Activated naive CD4-positive, alpha-beta T cell treated with anti-CD3 and anti-CD28 coated beads, Interleukin-2, amount 10 ng/mL, durations not matched to agents 7 days and 5 days (primary cell): ENCODE measurements around the gene GRM5.

Source experiments
- CTCF ChIA-PET: fragments of 350-600 bp; sonication (Branson Sonifier 250); formaldehyde crosslinking; loops from one replicate; lab custom pipeline; 2021; ENCODE audit warnings: antibody characterized with exemption; lab: Charles Lee
- DNase-seq: peaks from one replicate; pipeline ENCODE4 v3.0.0-alpha.2; 2020
- H3K27ac Mint-ChIP-seq: one replicate; pipeline ENCODE4 v1.8.0; 2021; ENCODE audit warnings: mild to moderate bottlenecking, moderate library complexity, mixed read lengths
- H3K27me3 Mint-ChIP-seq: one replicate; pipeline ENCODE4 v1.8.0; 2021; ENCODE audit warnings: mild to moderate bottlenecking, mixed read lengths
- H3K36me3 Mint-ChIP-seq: one replicate; pipeline ENCODE4 v1.8.0; 2021; ENCODE audit warnings: mixed read lengths
- H3K4me1 Mint-ChIP-seq: one replicate; pipeline ENCODE4 v1.8.0; 2021; ENCODE audit warnings: mixed read lengths
- H3K4me3 Mint-ChIP-seq: one replicate; pipeline ENCODE4 v1.8.0; 2021; ENCODE audit warnings: mild to moderate bottlenecking, moderate library complexity, mixed read lengths
- H3K9me3 Mint-ChIP-seq: one replicate; pipeline ENCODE4 v1.8.0; 2021; ENCODE audit warnings: mixed read lengths

Gene GRM5

GRCh38 chr11:88683024-88683423, 382.8 kb downstream of the GRM5 start:
- CTCF ChIA-PET, result no interaction called here
- H3K4me3 Mint-ChIP-seq, result no peak overlapping the region
- H3K27ac Mint-ChIP-seq, result no peak overlapping the region
- H3K9me3 Mint-ChIP-seq, result peaks cover 7% of the 10 kb centered on the region
- no peak for DNase-seq
- no peaks in the 10 kb centered on the region for H3K27me3 Mint-ChIP-seq
- H3K36me3 Mint-ChIP-seq, result no peaks in the 10 kb centered on the region
- peaks cover 3% of the 10 kb centered on the region for H3K4me1 Mint-ChIP-seq

DNA sequence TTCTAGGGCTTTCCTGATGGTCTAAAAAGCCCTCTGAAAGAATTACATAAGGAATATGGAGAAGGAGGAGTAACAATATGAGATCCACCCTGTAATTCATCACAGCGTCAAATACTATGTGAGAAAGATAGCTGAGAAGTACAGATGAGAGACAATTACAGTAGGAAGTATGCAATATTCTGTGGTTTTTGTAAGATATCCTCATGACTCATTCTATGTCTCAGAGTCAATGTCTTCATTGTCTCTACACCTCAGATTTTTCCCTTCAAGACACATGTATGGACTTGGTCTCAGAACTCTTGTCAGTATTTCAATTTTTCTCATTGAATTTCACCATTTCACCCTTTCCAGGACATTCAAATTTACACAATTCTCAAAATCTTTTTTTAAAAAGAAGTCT, 385.0 kb downstream of the GRM5 start:
- no peak overlapping the region for H3K27ac Mint-ChIP-seq
- CTCF ChIA-PET, result no interaction called here
- DNase-seq, result no peak
- no peaks in the 10 kb centered on the region for H3K36me3 Mint-ChIP-seq
- no peak overlapping the region for H3K4me3 Mint-ChIP-seq
- no peaks in the 10 kb centered on the region for H3K27me3 Mint-ChIP-seq
- H3K9me3 Mint-ChIP-seq, result peaks cover 4% of the 10 kb centered on the region
- peaks cover 3% of the 10 kb centered on the region for H3K4me1 Mint-ChIP-seq

- Mint-ChIP-seq H3K36me3 (no peaks in the 10 kb centered on the region), H3K4me3 (no peak overlapping the region), H3K4me1 (no peaks in the 10 kb centered on the region), H3K27me3 (no peaks in the 10 kb centered on the region), H3K9me3 (no peaks in the 10 kb centered on the region), H3K27ac (no peak overlapping the region)
- CTCF ChIA-PET, result no interaction called here
- no peak for DNase-seq
Measured at GRCh38 chr11:88666364-88666763, 399.4 kb downstream of the GRM5 start.

- Mint-ChIP-seq H3K36me3 (no peaks in the 10 kb centered on the region), H3K4me1 (peaks cover 10% of the 10 kb centered on the region), H3K9me3 (no peaks in the 10 kb centered on the region), H3K27me3 (no peaks in the 10 kb centered on the region), H3K27ac (no peak overlapping the region), H3K4me3 (no peak overlapping the region)
- no peak for DNase-seq
- CTCF ChIA-PET, result no interaction called here
Measured at GRCh38 chr11:88657076-88657738, 408.6 kb downstream of the GRM5 start.

DNA sequence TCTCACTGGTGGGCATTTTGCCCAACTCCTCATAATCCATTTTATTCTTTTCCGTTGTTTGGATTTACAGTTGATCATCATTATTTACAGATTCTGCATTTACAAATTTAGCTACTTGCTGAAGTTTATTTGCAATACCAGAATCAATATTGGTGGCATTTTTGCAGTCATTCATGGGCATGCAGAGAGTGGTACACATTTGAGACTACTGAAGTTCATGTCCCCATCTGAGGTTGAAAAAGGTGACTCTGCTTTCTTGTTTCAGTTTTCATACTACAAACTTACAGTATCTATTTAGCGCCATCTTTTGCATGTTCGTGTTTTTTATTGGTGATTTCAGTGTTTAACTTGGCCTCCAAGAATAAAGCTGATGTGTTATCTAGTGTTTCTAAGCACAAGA, 409.5 kb downstream of the GRM5 start:
- no peaks in the 10 kb centered on the region for H3K36me3 Mint-ChIP-seq

GRCh38 chr11:88655656-88656055, 410.1 kb downstream of the GRM5 start:
- no peak for DNase-seq
- H3K9me3 Mint-ChIP-seq, result no peaks in the 10 kb centered on the region
- H3K27me3 Mint-ChIP-seq, result no peaks in the 10 kb centered on the region
- no peak overlapping the region for H3K27ac Mint-ChIP-seq
- CTCF ChIA-PET, result no interaction called here
- peaks cover 10% of the 10 kb centered on the region for H3K4me1 Mint-ChIP-seq
- H3K36me3 Mint-ChIP-seq, result no peaks in the 10 kb centered on the region
- no peak overlapping the region for H3K4me3 Mint-ChIP-seq

More for the DNA sequence above, 409.5 kb downstream of the GRM5 start:
- no peak for DNase-seq
- H3K27me3 Mint-ChIP-seq, result no peaks in the 10 kb centered on the region
- peaks cover 10% of the 10 kb centered on the region for H3K4me1 Mint-ChIP-seq
- H3K27ac Mint-ChIP-seq, result no peak overlapping the region
- no peak overlapping the region for H3K4me3 Mint-ChIP-seq
- CTCF ChIA-PET, result no interaction called here
- H3K9me3 Mint-ChIP-seq, result no peaks in the 10 kb centered on the region

- Mint-ChIP-seq H3K4me1 (peaks cover 10% of the 10 kb centered on the region), H3K27ac (no peak overlapping the region), H3K4me3 (no peak overlapping the region), H3K36me3 (no peaks in the 10 kb centered on the region), H3K27me3 (no peaks in the 10 kb centered on the region), H3K9me3 (no peaks in the 10 kb centered on the region)
- CTCF ChIA-PET, result no interaction called here
- no peak for DNase-seq
Measured at GRCh38 chr11:88655196-88655595, 410.6 kb downstream of the GRM5 start.

- Mint-ChIP-seq H3K27ac (no peak overlapping the region), H3K9me3 (no peaks in the 10 kb centered on the region), H3K36me3 (no peaks in the 10 kb centered on the region), H3K4me3 (no peak overlapping the region), H3K27me3 (no peaks in the 10 kb centered on the region), H3K4me1 (no peaks in the 10 kb centered on the region)
- no peak for DNase-seq
- CTCF ChIA-PET, result no interaction called here
Measured at GRCh38 chr11:88651556-88651955, 414.2 kb downstream of the GRM5 start.

GRCh38 chr11:88644724-88645123, 421.1 kb downstream of the GRM5 start:
- Mint-ChIP-seq H3K4me1 (no peaks in the 10 kb centered on the region), H3K36me3 (no peaks in the 10 kb centered on the region), H3K27ac (no peak overlapping the region), H3K27me3 (no peaks in the 10 kb centered on the region), H3K9me3 (peaks cover 7% of the 10 kb centered on the region), H3K4me3 (no peak overlapping the region)
- CTCF ChIA-PET, result no interaction called here
- DNase-seq, result no peak

- H3K36me3 Mint-ChIP-seq, result no peaks in the 10 kb centered on the region
- no peaks in the 10 kb centered on the region for H3K4me1 Mint-ChIP-seq
- no peaks in the 10 kb centered on the region for H3K27me3 Mint-ChIP-seq
- H3K9me3 Mint-ChIP-seq, result no peaks in the 10 kb centered on the region
- CTCF ChIA-PET, result no interaction called here
- H3K27ac Mint-ChIP-seq, result no peak overlapping the region
- DNase-seq, result no peak
- no peak overlapping the region for H3K4me3 Mint-ChIP-seq
Measured at GRCh38 chr11:88632163-88632562, 433.6 kb downstream of the GRM5 start.

GRCh38 chr11:88631497-88631896, 434.3 kb downstream of the GRM5 start:
- CTCF ChIA-PET, result no interaction called here
- Mint-ChIP-seq H3K27me3 (no peaks in the 10 kb centered on the region), H3K36me3 (no peaks in the 10 kb centered on the region), H3K4me1 (no peaks in the 10 kb centered on the region), H3K27ac (no peak overlapping the region), H3K9me3 (no peaks in the 10 kb centered on the region), H3K4me3 (no peak overlapping the region)
- no peak for DNase-seq

GRCh38 chr11:88629496-88629895, 436.3 kb downstream of the GRM5 start:
- no peaks in the 10 kb centered on the region for H3K4me1 Mint-ChIP-seq
- CTCF ChIA-PET, result no interaction called here
- H3K27ac Mint-ChIP-seq, result no peak overlapping the region
- no peaks in the 10 kb centered on the region for H3K9me3 Mint-ChIP-seq
- H3K36me3 Mint-ChIP-seq, result no peaks in the 10 kb centered on the region
- DNase-seq, result no peak
- H3K4me3 Mint-ChIP-seq, result no peak overlapping the region
- no peaks in the 10 kb centered on the region for H3K27me3 Mint-ChIP-seq

DNA sequence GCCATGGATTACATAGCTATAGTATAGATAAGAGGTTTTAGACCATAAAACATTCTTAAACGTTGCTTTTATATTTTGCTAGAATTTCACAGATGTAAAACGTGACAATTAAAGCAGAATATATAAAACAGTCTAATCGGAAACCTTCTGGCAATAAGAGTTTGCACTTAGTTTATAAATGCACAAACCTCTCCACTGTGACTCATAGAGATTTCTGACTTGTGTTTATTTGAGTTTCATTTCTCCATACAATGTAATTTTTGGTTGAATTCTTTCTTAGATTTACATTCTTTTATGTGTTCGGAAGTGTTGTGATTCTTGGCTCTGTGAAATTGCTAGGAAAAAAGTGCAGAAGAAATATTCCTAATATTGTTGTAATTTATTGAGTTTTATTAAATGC, 439.6 kb downstream of the GRM5 start:
- no peak overlapping the region for H3K4me3 Mint-ChIP-seq

DNA sequence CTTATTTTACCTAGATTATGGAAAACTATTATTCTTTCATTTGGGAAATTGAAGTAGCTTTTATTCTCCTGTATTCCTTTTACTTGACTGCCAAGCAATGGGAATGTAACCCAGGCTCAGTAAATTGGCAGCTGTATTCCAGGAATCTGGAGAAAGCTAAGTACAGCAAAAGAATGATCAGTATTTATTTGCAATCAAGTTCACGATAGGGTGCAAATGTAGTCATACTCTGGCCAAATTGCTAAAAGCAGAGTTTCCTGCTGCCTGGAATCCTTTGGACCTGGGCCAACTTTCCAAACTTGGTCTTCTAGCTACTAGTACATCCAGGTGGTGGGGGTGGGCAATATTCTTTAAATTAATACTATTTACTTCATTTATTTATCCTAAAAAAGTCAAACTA, 442.3 kb downstream of the GRM5 start:
- no peak for DNase-seq
- CTCF ChIA-PET, result no interaction called here
- no peaks in the 10 kb centered on the region for H3K27me3 Mint-ChIP-seq
- H3K4me1 Mint-ChIP-seq, result no peaks in the 10 kb centered on the region
- H3K27ac Mint-ChIP-seq, result no peak overlapping the region
- no peaks in the 10 kb centered on the region for H3K36me3 Mint-ChIP-seq
- no peak overlapping the region for H3K4me3 Mint-ChIP-seq
- H3K9me3 Mint-ChIP-seq, result no peaks in the 10 kb centered on the region

More for the DNA sequence above, 439.6 kb downstream of the GRM5 start:
- Mint-ChIP-seq H3K4me1 (no peaks in the 10 kb centered on the region), H3K27me3 (no peaks in the 10 kb centered on the region), H3K27ac (no peak overlapping the region), H3K36me3 (no peaks in the 10 kb centered on the region), H3K9me3 (no peaks in the 10 kb centered on the region)
- DNase-seq, result no peak
- CTCF ChIA-PET, result no interaction called here

DNA sequence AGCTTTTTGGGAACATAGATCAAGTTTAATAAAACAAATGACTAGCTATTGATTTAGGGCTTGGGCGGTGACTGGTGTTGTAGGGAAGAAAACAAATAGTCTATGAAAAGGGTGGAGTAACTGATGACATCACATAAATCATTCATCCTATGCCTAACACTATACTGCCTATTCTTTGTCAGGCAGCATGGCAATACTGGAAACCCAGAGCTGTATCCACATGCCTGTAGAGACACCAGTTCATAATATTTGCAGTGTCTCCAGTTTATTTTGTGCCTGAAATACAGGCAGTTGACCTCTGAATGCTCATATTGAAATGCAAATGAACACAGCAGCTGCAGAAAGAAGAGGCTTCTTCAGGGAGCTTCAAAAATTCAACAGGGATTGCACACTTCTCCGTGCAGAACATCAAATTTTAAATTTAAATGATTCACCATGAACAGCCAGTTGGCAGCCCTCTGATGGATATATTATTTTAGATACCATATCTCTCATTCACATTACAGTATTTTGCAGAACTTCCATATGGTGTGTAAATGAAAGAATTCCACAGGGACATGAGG, 445.1 kb downstream of the GRM5 start:
- no peaks in the 10 kb centered on the region for H3K27me3 Mint-ChIP-seq
- no peak for DNase-seq
- CTCF ChIA-PET, result no interaction called here
- H3K36me3 Mint-ChIP-seq, result no peaks in the 10 kb centered on the region
- H3K9me3 Mint-ChIP-seq, result no peaks in the 10 kb centered on the region
- H3K4me3 Mint-ChIP-seq, result no peak overlapping the region
- no peak overlapping the region for H3K27ac Mint-ChIP-seq
- no peaks in the 10 kb centered on the region for H3K4me1 Mint-ChIP-seq
